ENCODE data around the gene PDE6B. TPM values are rescaled to one million over a fixed set of nuclear protein-coding genes. Genes with fewer than 3 reads are reported as not detected.

The PDE6B gene
- total and polyA plus RNA-seq, 2 donors (not counting 1 experiment from before 2014, with no cell fraction given): 2.1 TPM; not detected in 1

- H3K9me3 ChIP-seq (ENCODE audit: control insufficient read depth, insufficient read depth, low read depth, low read length): peaks cover 2% of the 10 kb centered on the region
- no peak overlapping the region for H3K9ac ChIP-seq (ENCODE audit: insufficient read depth, low read length)
- no peaks in the 10 kb centered on the region for H3K36me3 ChIP-seq (ENCODE audit: control insufficient read depth, insufficient read depth, low read length)
- no peaks in the 10 kb centered on the region for H3K27me3 ChIP-seq (ENCODE audit: control insufficient read depth, insufficient read depth, low read length)
- H3K27ac ChIP-seq (ENCODE audit: insufficient read depth, low read length): no peak overlapping the region
- H3K79me2 ChIP-seq (ENCODE audit: control insufficient read depth, insufficient read depth, low read length): no peaks in the 10 kb centered on the region
- H3K4me3 ChIP-seq (replicated peaks in 1 of 4; ENCODE audit: control extremely low read depth in 1 of 4, insufficient read depth in 1 of 4, low read depth in 3 of 4, low read length in 4 of 4): no peak overlapping the region
- no peak for DNase-seq (ENCODE audit: low read depth in 2 of 2)
- no peak overlapping the region for H3K4me2 ChIP-seq (ENCODE audit: extremely low read depth, insufficient read depth, low read length)
- H4K20me1 ChIP-seq (ENCODE audit: control insufficient read depth, extremely low read depth, insufficient read depth, low read length): no peaks in the 10 kb centered on the region
- TF ChIP-seq EZH2 (IDR thresholded peaks at IDR 0.05; ENCODE audit: low read length, missing control alignments) (no peak), CTCF (conservative IDR thresholded peaks at IDR 0.05 in 1 of 2, IDR thresholded peaks at IDR 0.05 in 1 of 2; ENCODE audit: low read depth in 1 of 2, low read length in 2 of 2) (no peak)
- H3K4me1 ChIP-seq (ENCODE audit: control insufficient read depth, extremely low read depth, insufficient read depth, low read length): no peaks in the 10 kb centered on the region
- H2AFZ ChIP-seq (ENCODE audit: low read length): no peak overlapping the region
Observed at GRCh38 chr4:622996-623913, 2.1 kb upstream of the PDE6B start.

- TF ChIP-seq CTCF (conservative IDR thresholded peaks at IDR 0.05 in 1 of 2, IDR thresholded peaks at IDR 0.05 in 1 of 2; ENCODE audit: low read depth in 1 of 2, low read length in 2 of 2) (no peak), EZH2 (IDR thresholded peaks at IDR 0.05; ENCODE audit: low read length, missing control alignments) (no peak)
- H3K4me2 ChIP-seq (ENCODE audit: extremely low read depth, insufficient read depth, low read length): no peak overlapping the region
- peaks cover 2% of the 10 kb centered on the region for H3K9me3 ChIP-seq (ENCODE audit: control insufficient read depth, insufficient read depth, low read depth, low read length)
- no peak overlapping the region for H3K9ac ChIP-seq (ENCODE audit: insufficient read depth, low read length)
- H3K4me1 ChIP-seq (ENCODE audit: control insufficient read depth, extremely low read depth, insufficient read depth, low read length): no peaks in the 10 kb centered on the region
- H3K4me3 ChIP-seq (replicated peaks in 1 of 4; ENCODE audit: control extremely low read depth in 1 of 4, insufficient read depth in 1 of 4, low read depth in 3 of 4, low read length in 4 of 4): no peak overlapping the region
- no peaks in the 10 kb centered on the region for H3K36me3 ChIP-seq (ENCODE audit: control insufficient read depth, insufficient read depth, low read length)
- no peaks in the 10 kb centered on the region for H3K79me2 ChIP-seq (ENCODE audit: control insufficient read depth, insufficient read depth, low read length)
- DNase-seq (ENCODE audit: low read depth in 2 of 2): no peak
- no peak overlapping the region for H3K27ac ChIP-seq (ENCODE audit: insufficient read depth, low read length)
- H2AFZ ChIP-seq (ENCODE audit: low read length): no peak overlapping the region
- no peaks in the 10 kb centered on the region for H4K20me1 ChIP-seq (ENCODE audit: control insufficient read depth, extremely low read depth, insufficient read depth, low read length)
- H3K27me3 ChIP-seq (ENCODE audit: control insufficient read depth, insufficient read depth, low read length): no peaks in the 10 kb centered on the region
Observed at GRCh38 chr4:623914-624566, 1.3 kb upstream of the PDE6B start.

- Histone ChIP-seq H3K36me3 (ENCODE audit: control insufficient read depth, insufficient read depth, low read length) (no peaks in the 10 kb centered on the region), H4K20me1 (ENCODE audit: control insufficient read depth, extremely low read depth, insufficient read depth, low read length) (no peaks in the 10 kb centered on the region), H3K27ac (ENCODE audit: insufficient read depth, low read length) (no peak overlapping the region), H2AFZ (ENCODE audit: low read length) (no peak overlapping the region), H3K9ac (ENCODE audit: insufficient read depth, low read length) (no peak overlapping the region), H3K79me2 (ENCODE audit: control insufficient read depth, insufficient read depth, low read length) (no peaks in the 10 kb centered on the region), H3K4me3 (replicated peaks in 1 of 4; ENCODE audit: control extremely low read depth in 1 of 4, insufficient read depth in 1 of 4, low read depth in 3 of 4, low read length in 4 of 4) (no peak overlapping the region), H3K4me2 (ENCODE audit: extremely low read depth, insufficient read depth, low read length) (no peak overlapping the region), H3K4me1 (ENCODE audit: control insufficient read depth, extremely low read depth, insufficient read depth, low read length) (no peaks in the 10 kb centered on the region), H3K27me3 (ENCODE audit: control insufficient read depth, insufficient read depth, low read length) (no peaks in the 10 kb centered on the region), H3K9me3 (ENCODE audit: control insufficient read depth, insufficient read depth, low read depth, low read length) (peaks cover 2% of the 10 kb centered on the region)
- no peak for DNase-seq (ENCODE audit: low read depth in 2 of 2)
- TF ChIP-seq CTCF (conservative IDR thresholded peaks at IDR 0.05 in 1 of 2, IDR thresholded peaks at IDR 0.05 in 1 of 2; ENCODE audit: low read depth in 1 of 2, low read length in 2 of 2) (no peak), EZH2 (IDR thresholded peaks at IDR 0.05; ENCODE audit: low read length, missing control alignments) (no peak)
Observed at GRCh38 chr4:625631-626161, 323 bp downstream of the PDE6B start.

Measured in fibroblast of lung (primary cell).